Tibial artery (tissue), 4 donors: ENCODE measurements around the gene SCG5.

Experiments
- DNase-seq, 2 donors: peaks; one replicate each; pipeline ENCODE4 v3.0.0-alpha.2; 2019
- H3K27ac ChIP-seq, 2 donors: fragments of 200-600 bp; sonication (generic) in 1 of 2; 1 replicate in 1 of 2; 2 replicates in 1 of 2; pipeline ENCODE4 v1.5.1; 2018 to 2019; ENCODE audit warnings: mild to moderate bottlenecking in 1 of 2
- H3K27me3 ChIP-seq, 2 donors: fragments of 200-600 bp; sonication (generic) in 1 of 2; one replicate each; pipeline versions ENCODE4 v1.5.1 to v1.6.0; 2016 to 2019
- H3K36me3 ChIP-seq, 3 donors: fragments of 200-600 bp; sonication (generic) in 2 of 3; one replicate each; pipeline ENCODE4 v1.5.1; 2016 to 2019; ENCODE audit warnings: mild to moderate bottlenecking in 2 of 3
- H3K4me1 ChIP-seq, 4 donors: fragments of 200-600 bp; sonication (generic) in 2 of 4; 1 replicate in 3 of 4; 2 replicates in 1 of 4; pipeline ENCODE4 v1.5.1; 2016 to 2019
- H3K4me3 ChIP-seq, 2 donors: fragments of 200-600 bp; sonication (generic) in 1 of 2; 1 replicate in 1 of 2; 2 replicates in 1 of 2; pipeline ENCODE4 v1.5.1; 2018 to 2019; ENCODE audit warnings: mild to moderate bottlenecking in 2 of 2
- H3K9me3 ChIP-seq, 3 donors: fragments of 200-600 bp; sonication (generic) in 1 of 3; one replicate each; pipeline ENCODE4 v1.5.1; 2016 to 2019
- intact Hi-C: fragments of 100-400 bp; cut with DNase I; formaldehyde crosslinking; loops from one replicate; pipeline ENCODE4 v1.15.0; 2023; ENCODE audit warnings: low total_unique reads
- TF ChIP-seq, protein P1 (sequence below), 2 experiments: fragments of 200-600 bp in 1 of 2; fragments of 450-650 bp in 1 of 2; IDR thresholded peaks; one replicate each; pipeline ENCODE4 v1.5.1; 2017 to 2019; ENCODE audit warnings: antibody characterized with exemption in 2 of 2, mild to moderate bottlenecking in 1 of 2, moderate library complexity in 1 of 2

Gene SCG5

DNA sequence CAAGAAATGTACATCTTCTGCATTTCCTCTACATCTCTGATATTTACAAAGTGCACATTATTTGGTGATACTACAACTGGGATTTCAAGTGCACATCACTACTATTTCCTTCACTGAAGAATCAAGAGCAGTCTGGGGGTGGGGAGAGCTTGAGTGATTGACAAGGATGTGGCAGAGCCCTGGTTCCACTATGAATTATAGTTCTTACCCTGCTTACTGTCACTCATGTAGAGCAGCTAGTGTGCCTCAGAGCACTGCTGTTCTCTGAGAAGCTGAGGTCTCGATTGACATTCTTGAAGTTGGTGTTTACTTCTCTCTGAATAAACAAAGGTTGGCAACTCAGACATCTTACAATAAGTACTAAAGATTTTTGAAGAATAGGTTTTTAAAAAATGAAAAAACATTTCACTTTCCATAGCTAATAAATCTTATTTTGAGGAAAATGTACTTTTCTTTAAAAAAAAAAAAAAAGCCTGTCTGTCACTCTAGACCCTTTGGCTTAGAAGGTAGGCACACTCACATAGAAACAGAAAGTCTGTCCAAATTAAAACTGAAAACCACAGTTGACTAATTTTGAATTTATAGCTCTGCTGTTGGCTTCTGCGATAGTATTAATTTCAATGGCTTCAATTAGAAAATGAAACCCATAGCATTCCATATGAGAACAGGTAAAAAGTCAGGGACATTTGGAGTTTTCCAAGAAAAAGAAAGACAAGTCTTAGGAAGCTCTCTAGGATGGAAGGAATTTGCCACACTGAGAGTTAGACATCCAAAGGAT is 81.8 kb downstream of the SCG5 start:
- H3K27ac ChIP-seq = no peak overlapping the region
- TF ChIP-seq, protein P1, sequence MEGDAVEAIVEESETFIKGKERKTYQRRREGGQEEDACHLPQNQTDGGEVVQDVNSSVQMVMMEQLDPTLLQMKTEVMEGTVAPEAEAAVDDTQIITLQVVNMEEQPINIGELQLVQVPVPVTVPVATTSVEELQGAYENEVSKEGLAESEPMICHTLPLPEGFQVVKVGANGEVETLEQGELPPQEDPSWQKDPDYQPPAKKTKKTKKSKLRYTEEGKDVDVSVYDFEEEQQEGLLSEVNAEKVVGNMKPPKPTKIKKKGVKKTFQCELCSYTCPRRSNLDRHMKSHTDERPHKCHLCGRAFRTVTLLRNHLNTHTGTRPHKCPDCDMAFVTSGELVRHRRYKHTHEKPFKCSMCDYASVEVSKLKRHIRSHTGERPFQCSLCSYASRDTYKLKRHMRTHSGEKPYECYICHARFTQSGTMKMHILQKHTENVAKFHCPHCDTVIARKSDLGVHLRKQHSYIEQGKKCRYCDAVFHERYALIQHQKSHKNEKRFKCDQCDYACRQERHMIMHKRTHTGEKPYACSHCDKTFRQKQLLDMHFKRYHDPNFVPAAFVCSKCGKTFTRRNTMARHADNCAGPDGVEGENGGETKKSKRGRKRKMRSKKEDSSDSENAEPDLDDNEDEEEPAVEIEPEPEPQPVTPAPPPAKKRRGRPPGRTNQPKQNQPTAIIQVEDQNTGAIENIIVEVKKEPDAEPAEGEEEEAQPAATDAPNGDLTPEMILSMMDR (IDR thresholded peaks at IDR 0.05) = no peak
- peaks cover 0 to 30% of the 10 kb centered on the region in 2 donors for H3K27me3 ChIP-seq
- H3K9me3 ChIP-seq = no peaks in the 10 kb centered on the region
- intact Hi-C loops = loop anchor here (5.0 kb wide), 1 partner anchor 1204 kb away; no protein-coding TSS in a partner anchor
- DNase-seq = no peak
- no peak overlapping the region for H3K4me3 ChIP-seq
- H3K4me1 ChIP-seq = peaks cover 0 to 11% (median 9%) of the 10 kb centered on the region in 4 donors
- H3K36me3 ChIP-seq = no peaks in the 10 kb centered on the region

DNA sequence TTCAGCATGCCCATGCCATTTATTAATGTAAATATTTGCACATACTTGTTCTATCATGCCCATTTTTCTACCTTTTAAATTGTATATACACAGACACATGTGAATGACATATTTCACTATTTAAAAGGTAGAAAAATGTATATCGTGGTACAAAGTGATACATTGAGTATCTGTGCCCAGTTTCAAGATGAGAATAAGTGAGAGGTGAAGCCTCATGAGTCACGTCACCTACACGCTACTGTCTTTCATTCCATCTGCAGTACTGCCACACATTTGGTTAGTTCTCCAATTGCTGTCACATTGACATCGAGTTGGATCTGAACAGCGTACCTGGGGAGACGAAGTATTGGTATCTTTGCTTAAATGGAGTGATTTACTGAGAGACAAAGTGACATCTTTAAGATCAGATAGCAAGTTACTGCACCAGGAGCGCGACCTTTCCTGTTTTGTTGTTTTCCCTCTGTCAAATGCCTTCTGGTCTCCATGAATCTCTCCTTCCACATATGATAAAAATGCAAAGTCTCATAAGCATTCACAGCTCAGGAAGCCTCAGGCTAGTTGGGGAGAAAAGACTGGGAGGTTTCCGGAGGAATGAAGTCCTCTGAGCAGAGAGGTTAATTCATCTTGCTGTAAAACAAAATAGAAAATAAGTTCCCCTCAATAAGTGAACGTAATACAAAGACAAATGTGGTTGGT is 88.3 kb downstream of the SCG5 start:
- TF ChIP-seq, protein P1 (IDR thresholded peaks at IDR 0.05) = no peak
- DNase-seq = no peak
- intact Hi-C loops = no loop called here

DNA sequence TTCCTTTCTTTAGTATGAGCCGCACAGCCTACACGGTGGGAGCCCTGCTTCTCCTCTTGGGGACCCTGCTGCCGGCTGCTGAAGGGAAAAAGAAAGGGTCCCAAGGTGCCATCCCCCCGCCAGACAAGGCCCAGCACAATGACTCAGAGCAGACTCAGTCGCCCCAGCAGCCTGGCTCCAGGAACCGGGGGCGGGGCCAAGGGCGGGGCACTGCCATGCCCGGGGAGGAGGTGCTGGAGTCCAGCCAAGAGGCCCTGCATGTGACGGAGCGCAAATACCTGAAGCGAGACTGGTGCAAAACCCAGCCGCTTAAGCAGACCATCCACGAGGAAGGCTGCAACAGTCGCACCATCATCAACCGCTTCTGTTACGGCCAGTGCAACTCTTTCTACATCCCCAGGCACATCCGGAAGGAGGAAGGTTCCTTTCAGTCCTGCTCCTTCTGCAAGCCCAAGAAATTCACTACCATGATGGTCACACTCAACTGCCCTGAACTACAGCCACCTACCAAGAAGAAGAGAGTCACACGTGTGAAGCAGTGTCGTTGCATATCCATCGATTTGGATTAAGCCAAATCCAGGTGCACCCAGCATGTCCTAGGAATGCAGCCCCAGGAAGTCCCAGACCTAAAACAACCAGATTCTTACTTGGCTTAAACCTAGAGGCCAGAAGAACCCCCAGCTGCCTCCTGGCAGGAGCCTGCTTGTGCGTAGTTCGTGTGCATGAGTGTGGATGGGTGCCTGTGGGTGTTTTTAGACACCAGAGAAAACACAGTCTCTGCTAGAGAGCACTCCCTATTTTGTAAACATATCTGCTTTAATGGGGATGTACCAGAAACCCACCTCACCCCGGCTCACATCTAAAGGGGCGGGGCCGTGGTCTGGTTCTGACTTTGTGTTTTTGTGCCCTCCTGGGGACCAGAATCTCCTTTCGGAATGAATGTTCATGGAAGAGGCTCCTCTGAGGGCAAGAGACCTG is 89.5 kb downstream of the SCG5 start:
- H3K4me1 ChIP-seq = no peaks in the 10 kb centered on the region
- H3K27ac ChIP-seq = no peak overlapping the region
- peaks cover 0 to 7% of the 10 kb centered on the region in 2 donors for H3K27me3 ChIP-seq
- TF ChIP-seq, protein P1 (IDR thresholded peaks at IDR 0.05) = no peak
- H3K4me3 ChIP-seq = no peak overlapping the region
- no peaks in the 10 kb centered on the region for H3K36me3 ChIP-seq
- intact Hi-C loops = no loop called here
- no peaks in the 10 kb centered on the region for H3K9me3 ChIP-seq
- no peak for DNase-seq

More for the DNA sequence above, 88.3 kb downstream of the SCG5 start:
- Histone ChIP-seq H3K4me3 (no peak overlapping the region), H3K4me1 (no peaks in the 10 kb centered on the region), H3K9me3 (no peaks in the 10 kb centered on the region), H3K27me3 (peaks cover 0 to 7% of the 10 kb centered on the region in 2 donors), H3K36me3 (no peaks in the 10 kb centered on the region), H3K27ac (no peak overlapping the region)

DNA sequence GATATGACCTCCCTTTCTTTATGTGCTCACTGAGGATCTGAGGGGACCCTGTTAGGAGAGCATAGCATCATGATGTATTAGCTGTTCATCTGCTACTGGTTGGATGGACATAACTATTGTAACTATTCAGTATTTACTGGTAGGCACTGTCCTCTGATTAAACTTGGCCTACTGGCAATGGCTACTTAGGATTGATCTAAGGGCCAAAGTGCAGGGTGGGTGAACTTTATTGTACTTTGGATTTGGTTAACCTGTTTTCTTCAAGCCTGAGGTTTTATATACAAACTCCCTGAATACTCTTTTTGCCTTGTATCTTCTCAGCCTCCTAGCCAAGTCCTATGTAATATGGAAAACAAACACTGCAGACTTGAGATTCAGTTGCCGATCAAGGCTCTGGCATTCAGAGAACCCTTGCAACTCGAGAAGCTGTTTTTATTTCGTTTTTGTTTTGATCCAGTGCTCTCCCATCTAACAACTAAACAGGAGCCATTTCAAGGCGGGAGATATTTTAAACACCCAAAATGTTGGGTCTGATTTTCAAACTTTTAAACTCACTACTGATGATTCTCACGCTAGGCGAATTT is 91.2 kb downstream of the SCG5 start:
- H3K27me3 ChIP-seq = peaks cover 0 to 7% of the 10 kb centered on the region in 2 donors
- intact Hi-C loops = no loop called here
- H3K27ac ChIP-seq = no peak overlapping the region
- no peaks in the 10 kb centered on the region for H3K9me3 ChIP-seq
- DNase-seq = no peak
- H3K4me1 ChIP-seq = no peaks in the 10 kb centered on the region
- H3K4me3 ChIP-seq = no peak overlapping the region
- TF ChIP-seq, protein P1 (IDR thresholded peaks at IDR 0.05) = no peak
- no peaks in the 10 kb centered on the region for H3K36me3 ChIP-seq

DNA sequence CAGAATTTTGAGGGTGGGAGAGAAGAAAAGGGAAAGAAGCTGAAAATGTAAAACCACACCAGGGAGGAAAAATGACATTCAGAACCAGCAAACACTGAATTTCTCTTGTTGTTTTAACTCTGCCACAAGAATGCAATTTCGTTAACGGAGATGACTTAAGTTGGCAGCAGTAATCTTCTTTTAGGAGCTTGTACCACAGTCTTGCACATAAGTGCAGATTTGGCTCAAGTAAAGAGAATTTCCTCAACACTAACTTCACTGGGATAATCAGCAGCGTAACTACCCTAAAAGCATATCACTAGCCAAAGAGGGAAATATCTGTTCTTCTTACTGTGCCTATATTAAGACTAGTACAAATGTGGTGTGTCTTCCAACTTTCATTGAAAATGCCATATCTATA is 91.8 kb downstream of the SCG5 start:
- H3K4me1 ChIP-seq = no peaks in the 10 kb centered on the region
- no peak overlapping the region for H3K4me3 ChIP-seq
- no peaks in the 10 kb centered on the region for H3K9me3 ChIP-seq
- H3K27ac ChIP-seq = no peak overlapping the region
- DNase-seq = no peak
- TF ChIP-seq, protein P1 (IDR thresholded peaks at IDR 0.05) = no peak
- H3K36me3 ChIP-seq = no peaks in the 10 kb centered on the region
- H3K27me3 ChIP-seq = peaks cover 0 to 7% of the 10 kb centered on the region in 2 donors
- intact Hi-C loops = no loop called here
